Hematopoietic multipotent progenitor cell treated with erythropoietin and hydrocortisone succinate and interleukin-3 and kit ligand, for 6 days (in vitro differentiated cells): Measurements from ENCODE around the gene MORC2.

Source experiments
- DNase-seq: peaks from one replicate; pipeline ENCODE4 v3.0.0-alpha.2; 2015

MORC2 gene

GRCh38 chr22:30948930-30949342, 19.6 kb downstream of the MORC2 start:
- DNase-seq, result no peak

- DNase-seq, result peak; percentile 70
These were observed 20.6 kb downstream of the MORC2 start for GRCh38 chr22:30947816-30948454.

GRCh38 chr22:30947173-30947815, 21.3 kb downstream of the MORC2 start:
- DNase-seq, result no peak

- DNase-seq, result no peak
These were observed 22.2 kb downstream of the MORC2 start for GRCh38 chr22:30946354-30946753.

- DNase-seq, result no peak
These were observed 22.9 kb downstream of the MORC2 start for GRCh38 chr22:30945653-30946052.

GRCh38 chr22:30944986-30945385, 23.6 kb downstream of the MORC2 start:
- no peak for DNase-seq

GRCh38 chr22:30943368-30943767, 25.2 kb downstream of the MORC2 start:
- DNase-seq, result peak; percentile 20

GRCh38 chr22:30941363-30941740, 27.2 kb downstream of the MORC2 start:
- no peak for DNase-seq

- no peak for DNase-seq
These were observed 27.8 kb downstream of the MORC2 start for GRCh38 chr22:30940685-30941362.

GRCh38 chr22:30934053-30934452, 34.5 kb downstream of the MORC2 start:
- no peak for DNase-seq

- DNase-seq, result no peak
These were observed 35.1 kb downstream of the MORC2 start for GRCh38 chr22:30933457-30933856.

GRCh38 chr22:30932661-30933060, 35.9 kb downstream of the MORC2 start:
- no peak for DNase-seq

GRCh38 chr22:30931541-30932300, 36.9 kb downstream of the MORC2 start:
- DNase-seq, result no peak

- no peak for DNase-seq
These were observed 38.3 kb downstream of the MORC2 start for GRCh38 chr22:30930228-30930627.

GRCh38 chr22:30928401-30928800, 40.2 kb downstream of the MORC2 start:
- no peak for DNase-seq

- DNase-seq, result no peak
These were observed 40.8 kb downstream of the MORC2 start for GRCh38 chr22:30927806-30928205.

- DNase-seq, result no peak
These were observed 41.9 kb downstream of the MORC2 start for GRCh38 chr22:30926706-30927105.

- DNase-seq, result no peak
These were observed 42.9 kb downstream of the MORC2 start for GRCh38 chr22:30925667-30926066.

- no peak for DNase-seq
These were observed 45.2 kb downstream of the MORC2 start for GRCh38 chr22:30923168-30923900.

- peak; percentile 82 for DNase-seq
These were observed 46.4 kb downstream of the MORC2 start for GRCh38 chr22:30922151-30922611.

GRCh38 chr22:30921108-30921507, 47.5 kb downstream of the MORC2 start:
- peak; percentile 42 for DNase-seq

- DNase-seq, result peak; percentile 88
These were observed 48.2 kb downstream of the MORC2 start for GRCh38 chr22:30920407-30920806.

GRCh38 chr22:30919973-30920372, 48.6 kb downstream of the MORC2 start:
- DNase-seq, result no peak
